WERI-Rb-1 (cell line): ENCODE data around the gene PTH1R.

Experiments used
- DNase-seq: peaks from one replicate; pipeline ENCODE4 v3.0.0-alpha.2; 2020
- H3K27ac ChIP-seq: fragments of 250-450 bp; sonication (Bioruptor Pico); 2 replicates; pipeline ENCODE4 v1.5.1; 2020; ENCODE audit warnings: mild to moderate bottlenecking, moderate library complexity
- H3K27me3 ChIP-seq: fragments of 250-450 bp; sonication (Bioruptor Pico); 2 replicates; pipeline ENCODE4 v1.5.1; 2021; ENCODE audit warnings: mild to moderate bottlenecking, low read depth, moderate library complexity; ENCODE audit not compliant: insufficient read depth, severe bottlenecking
- H3K36me3 ChIP-seq: fragments of 250-450 bp; sonication (Bioruptor Pico); 2 replicates; pipeline ENCODE4 v1.5.1; 2020; ENCODE audit warnings: mild to moderate bottlenecking, moderate library complexity
- H3K4me3 ChIP-seq: 2 replicates; pipeline ENCODE4 v1.5.1; 2011; ENCODE audit warnings: low read depth, mild to moderate bottlenecking, control low read depth, low read length
- H3K9me3 ChIP-seq: fragments of 250-450 bp; sonication (Bioruptor Pico); 2 replicates; pipeline ENCODE4 v1.5.1; 2021; ENCODE audit warnings: mild to moderate bottlenecking, moderate library complexity; ENCODE audit not compliant: severe bottlenecking
- TF ChIP-seq, protein P1 (sequence below): IDR thresholded peaks from 2 replicates; pipeline ENCODE4 v1.5.1; 2011; ENCODE audit warnings: low read depth, mild to moderate bottlenecking, control low read depth, inconsistent platforms, low read length

Gene PTH1R

GRCh38 chr3:46854555-46854991 lies 22.9 kb upstream of the PTH1R start:
- TF ChIP-seq, protein P1, sequence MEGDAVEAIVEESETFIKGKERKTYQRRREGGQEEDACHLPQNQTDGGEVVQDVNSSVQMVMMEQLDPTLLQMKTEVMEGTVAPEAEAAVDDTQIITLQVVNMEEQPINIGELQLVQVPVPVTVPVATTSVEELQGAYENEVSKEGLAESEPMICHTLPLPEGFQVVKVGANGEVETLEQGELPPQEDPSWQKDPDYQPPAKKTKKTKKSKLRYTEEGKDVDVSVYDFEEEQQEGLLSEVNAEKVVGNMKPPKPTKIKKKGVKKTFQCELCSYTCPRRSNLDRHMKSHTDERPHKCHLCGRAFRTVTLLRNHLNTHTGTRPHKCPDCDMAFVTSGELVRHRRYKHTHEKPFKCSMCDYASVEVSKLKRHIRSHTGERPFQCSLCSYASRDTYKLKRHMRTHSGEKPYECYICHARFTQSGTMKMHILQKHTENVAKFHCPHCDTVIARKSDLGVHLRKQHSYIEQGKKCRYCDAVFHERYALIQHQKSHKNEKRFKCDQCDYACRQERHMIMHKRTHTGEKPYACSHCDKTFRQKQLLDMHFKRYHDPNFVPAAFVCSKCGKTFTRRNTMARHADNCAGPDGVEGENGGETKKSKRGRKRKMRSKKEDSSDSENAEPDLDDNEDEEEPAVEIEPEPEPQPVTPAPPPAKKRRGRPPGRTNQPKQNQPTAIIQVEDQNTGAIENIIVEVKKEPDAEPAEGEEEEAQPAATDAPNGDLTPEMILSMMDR, result peak; percentile 43; the same call in 1 of the 2 replicates

DNA sequence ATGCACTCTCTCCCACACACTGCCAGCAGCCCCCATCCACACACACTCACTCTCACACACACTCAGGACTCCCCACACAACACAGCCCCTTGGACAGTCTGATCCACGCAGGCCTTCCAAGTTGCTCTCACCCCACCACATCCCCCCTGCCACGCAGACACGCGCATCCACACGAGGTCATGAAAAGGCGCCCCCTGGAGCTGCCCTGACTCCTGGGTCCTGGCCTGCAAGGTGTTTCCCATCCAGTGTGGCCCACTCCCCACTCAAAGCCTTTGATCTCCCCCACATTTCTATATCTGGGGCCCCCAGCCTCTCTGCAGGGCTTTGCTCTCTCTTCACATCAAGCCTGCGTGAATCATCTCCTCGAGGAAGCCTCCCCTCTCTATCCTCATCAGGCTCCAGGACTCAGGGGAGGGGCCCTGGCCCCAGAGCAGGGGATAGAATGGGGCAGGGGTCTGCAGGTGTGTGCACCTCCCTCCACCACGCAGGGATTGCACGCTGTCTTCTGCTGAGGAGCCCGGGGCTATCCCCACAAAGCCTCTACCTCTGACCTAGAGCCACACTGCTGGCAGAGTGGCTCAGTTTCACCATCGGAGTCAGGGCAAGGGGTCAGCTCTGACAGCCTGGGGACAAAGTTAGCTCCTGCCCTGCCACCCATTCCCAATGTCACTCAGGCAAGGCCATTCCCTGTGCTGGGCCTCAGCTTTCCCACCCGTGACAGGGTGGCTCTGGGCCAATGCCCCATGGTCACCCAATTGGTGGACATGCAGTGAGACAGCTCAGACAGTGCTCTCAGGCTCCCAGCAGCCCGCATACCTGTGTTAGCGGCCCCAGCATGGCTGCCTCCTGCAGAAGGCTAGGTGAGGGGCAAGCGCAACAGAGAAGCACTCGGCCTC lies 20.7 kb upstream of the PTH1R start:
- H3K36me3 ChIP-seq, result no peaks in the 10 kb centered on the region
- H3K9me3 ChIP-seq, result no peaks in the 10 kb centered on the region
- no peaks in the 10 kb centered on the region for H3K27me3 ChIP-seq
- TF ChIP-seq, protein P1, result no peak
- DNase-seq, result peak; percentile 5
- no peak overlapping the region for H3K4me3 ChIP-seq
- no peak overlapping the region for H3K27ac ChIP-seq

More at GRCh38 chr3:46854555-46854991, 22.9 kb upstream of the PTH1R start:
- Histone ChIP-seq H3K4me3 (no peak overlapping the region), H3K27ac (no peak overlapping the region), H3K27me3 (no peaks in the 10 kb centered on the region), H3K9me3 (no peaks in the 10 kb centered on the region), H3K36me3 (no peaks in the 10 kb centered on the region)
- DNase-seq, result peak; percentile 8

DNA sequence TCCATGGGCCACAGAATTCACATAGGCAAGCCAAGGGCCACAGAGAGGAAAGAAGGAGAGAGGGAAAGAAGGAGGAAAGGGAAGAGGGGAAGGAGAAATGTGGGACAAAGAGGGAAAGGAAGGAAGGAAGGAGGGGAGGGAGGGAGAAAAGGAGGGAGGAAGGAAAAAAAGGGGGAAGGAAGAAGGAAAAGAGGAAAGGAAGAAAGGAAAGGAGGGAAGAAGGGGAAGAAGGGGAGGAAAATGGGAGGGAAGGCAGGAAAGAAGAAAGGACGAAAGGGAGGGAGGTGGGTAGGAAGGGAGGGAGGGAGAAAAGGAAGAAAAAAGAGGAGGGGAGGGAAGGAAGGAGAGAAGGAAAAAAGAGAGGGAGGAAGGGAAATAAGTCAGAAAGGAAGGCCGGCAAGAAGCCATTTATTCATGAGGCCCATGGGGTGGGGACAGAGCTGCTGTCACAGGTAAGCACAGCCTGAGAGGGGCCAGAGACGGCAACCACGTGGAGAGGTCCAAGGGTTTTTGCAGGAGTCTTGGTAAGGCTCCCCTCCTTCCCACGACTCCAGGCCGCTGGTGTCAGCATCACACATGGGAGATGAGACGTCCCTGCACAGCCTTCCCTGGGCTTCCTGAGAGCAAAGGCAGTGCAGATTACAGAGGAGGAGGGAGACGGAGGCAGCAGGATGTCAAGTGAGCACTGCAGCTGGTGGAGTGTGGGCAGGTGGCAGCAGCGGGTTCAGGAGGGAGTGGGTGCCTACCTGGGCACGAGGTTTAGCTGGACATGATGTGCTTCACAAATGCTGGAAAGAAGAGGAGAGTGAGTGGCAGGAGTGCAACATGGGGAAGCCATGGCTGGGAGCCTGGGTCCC lies 19.8 kb upstream of the PTH1R start:
- Histone ChIP-seq H3K27ac (no peak overlapping the region), H3K9me3 (no peaks in the 10 kb centered on the region), H3K36me3 (no peaks in the 10 kb centered on the region), H3K4me3 (no peak overlapping the region), H3K27me3 (no peaks in the 10 kb centered on the region)
- DNase-seq, result peak; percentile 3
- TF ChIP-seq, protein P1, result no peak

GRCh38 chr3:46858456-46858855 lies 19.1 kb upstream of the PTH1R start:
- H3K9me3 ChIP-seq, result no peaks in the 10 kb centered on the region
- no peaks in the 10 kb centered on the region for H3K36me3 ChIP-seq
- TF ChIP-seq, protein P1, result no peak
- H3K27ac ChIP-seq, result no peak overlapping the region
- no peak overlapping the region for H3K4me3 ChIP-seq
- peak; percentile 1 for DNase-seq
- no peaks in the 10 kb centered on the region for H3K27me3 ChIP-seq

- no peak overlapping the region for H3K4me3 ChIP-seq
- peak; percentile 3 for DNase-seq
- no peak overlapping the region for H3K27ac ChIP-seq
- no peaks in the 10 kb centered on the region for H3K36me3 ChIP-seq
- TF ChIP-seq, protein P1, result no peak
- no peaks in the 10 kb centered on the region for H3K27me3 ChIP-seq
- no peaks in the 10 kb centered on the region for H3K9me3 ChIP-seq
Measured at GRCh38 chr3:46859001-46859710, 18.4 kb upstream of the PTH1R start.
